GM23338 (cell line): ENCODE measurements around the gene PIGK. TPM values are rescaled to one million over a fixed set of nuclear protein-coding genes. Genes with fewer than 3 reads are reported as not detected.

ENCODE experiments used
- ATAC-seq: fragments of 200-7000 bp; cut with Tn5 transposase; 3 replicates; pipeline ENCODE4 v1.9.1; 2020
- DNase-seq: peaks from one replicate; pipeline ENCODE4 v3.0.0-alpha.2; 2015; ENCODE audit warnings: low spot score
- H2AFZ ChIP-seq: fragments of 200-600 bp; sonication (generic); 2 replicates; pipeline ENCODE4 v1.8.0; 2016; ENCODE audit warnings: antibody characterized with exemption, mild to moderate bottlenecking, moderate library complexity
- H3F3A ChIP-seq: fragments of 200-600 bp; sonication (generic); replicated peaks from 2 replicates; pipeline ENCODE4 v1.8.0; 2017; ENCODE audit warnings: antibody characterized with exemption, mixed run types, low read depth
- H3K27ac ChIP-seq: fragments of 200-600 bp; sonication (generic); 2 replicates; pipeline ENCODE4 v1.6.1; 2016; ENCODE audit warnings: low read depth
- H3K27me3 ChIP-seq: fragments of 200-600 bp; sonication (generic); 2 replicates; pipeline ENCODE4 v1.8.0; 2016; ENCODE audit warnings: mild to moderate bottlenecking, mixed run types, moderate library complexity; ENCODE audit not compliant: insufficient read depth
- H3K36me3 ChIP-seq: fragments of 200-600 bp; sonication (generic); 2 replicates; pipeline ENCODE4 v1.8.0; 2016; ENCODE audit warnings: mild to moderate bottlenecking; ENCODE audit not compliant: insufficient read depth
- H3K4me1 ChIP-seq: fragments of 200-600 bp; sonication (generic); 2 replicates; pipeline ENCODE4 v1.8.0; 2016; ENCODE audit warnings: mild to moderate bottlenecking, moderate library complexity; ENCODE audit not compliant: insufficient read depth
- H3K4me2 ChIP-seq: fragments of 200-600 bp; sonication (generic); 2 replicates; pipeline ENCODE4 v1.7.1; 2017; ENCODE audit warnings: mixed run types
- H3K4me3 ChIP-seq: fragments of 200-600 bp; sonication (generic); 2 replicates; pipeline ENCODE4 v1.6.1; 2016; ENCODE audit warnings: mixed run types
- H3K79me2 ChIP-seq: fragments of 200-600 bp; sonication (generic); replicated peaks from 2 replicates; pipeline ENCODE4 v1.8.0; 2017; ENCODE audit warnings: mild to moderate bottlenecking; ENCODE audit not compliant: insufficient read depth
- H3K9me2 ChIP-seq: fragments of 200-600 bp; sonication (generic); 2 replicates; pipeline ENCODE4 v1.8.0; 2017; ENCODE audit not compliant: insufficient read depth
- H4K20me1 ChIP-seq: fragments of 200-600 bp; sonication (generic); replicated peaks from 2 replicates; pipeline ENCODE4 v1.8.0; 2017; ENCODE audit warnings: mild to moderate bottlenecking; ENCODE audit not compliant: insufficient read depth
- H3K27ac Mint-ChIP-seq: 2 replicates; pipeline ENCODE4 v1.8.0; 2020; ENCODE audit warnings: inconsistent platforms, mild to moderate bottlenecking, moderate library complexity, mixed read lengths
- H3K27me3 Mint-ChIP-seq: 3 replicates; pipeline ENCODE4 v1.8.0; 2022; ENCODE audit warnings: low read depth, mild to moderate bottlenecking, moderate library complexity, mixed read lengths, inconsistent platforms; ENCODE audit not compliant: insufficient read depth, poor library complexity
- H3K36me3 Mint-ChIP-seq: 3 replicates; pipeline ENCODE4 v1.8.0; 2021; ENCODE audit warnings: low read depth, mild to moderate bottlenecking, inconsistent platforms, moderate library complexity, mixed read lengths
- H3K4me1 Mint-ChIP-seq: 3 replicates; pipeline ENCODE4 v1.8.0; 2020; ENCODE audit warnings: mild to moderate bottlenecking, inconsistent platforms, mixed read lengths
- H3K4me3 Mint-ChIP-seq: 3 replicates; pipeline ENCODE4 v1.8.0; 2021; ENCODE audit warnings: moderate library complexity, mild to moderate bottlenecking, inconsistent platforms, mixed read lengths
- H3K9me3 Mint-ChIP-seq: 3 replicates; pipeline ENCODE4 v1.8.0; 2020; ENCODE audit warnings: moderate library complexity, mild to moderate bottlenecking, inconsistent platforms, mixed read lengths
- CREB1 ChIP-seq: fragments of 250-450 bp; sonication (Bioruptor Pico); IDR thresholded peaks from 2 replicates; pipeline ENCODE4 v1.5.0; 2020; ENCODE audit warnings: low read depth, mild to moderate bottlenecking, moderate library complexity
- CTCF ChIP-seq, 2 experiments: fragments of 200-600 bp in 1 of 2; sonication (generic) in 1 of 2; conservative IDR thresholded peaks; 2 replicates each; pipeline versions ENCODE4 v1.5.1 to v1.6.1; 2016 to 2017; ENCODE audit warnings: antibody characterized with exemption in 2 of 2, low read depth in 2 of 2, mild to moderate bottlenecking in 2 of 2, moderate library complexity in 1 of 2
- ETS1 ChIP-seq: IDR thresholded peaks from 2 replicates; pipeline ENCODE4 v1.6.1; 2016; ENCODE audit warnings: antibody characterized with exemption
- EZH2 ChIP-seq: fragments of 200-600 bp; sonication (generic); IDR thresholded peaks from one replicate; pipeline ENCODE4 v1.8.0; 2017; ENCODE audit warnings: antibody characterized with exemption, mild to moderate bottlenecking, low read depth; ENCODE audit not compliant: unreplicated experiment
- JUNB ChIP-seq: IDR thresholded peaks from one replicate; pipeline ENCODE4 v1.6.1; 2016; ENCODE audit warnings: antibody characterized with exemption; ENCODE audit not compliant: unreplicated experiment
- NANOG ChIP-seq: IDR thresholded peaks from 2 replicates; pipeline ENCODE4 v1.6.1; 2016; ENCODE audit warnings: antibody characterized with exemption, borderline replicate concordance
- POLR2AphosphoS5 ChIP-seq: IDR thresholded peaks from 2 replicates; pipeline ENCODE4 v1.6.1; 2016; ENCODE audit warnings: antibody characterized with exemption, low read depth
- STAT1 ChIP-seq: IDR thresholded peaks from one replicate; pipeline ENCODE4 v1.6.1; 2016; ENCODE audit warnings: antibody characterized with exemption; ENCODE audit not compliant: unreplicated experiment
- polyA plus RNA-seq: library from polyadenylated mRNA; unstranded; fragments of >200 nt; fragmentation: Nextera tagmentation; extraction: Ambion mirVana; gene quantifications from 2 replicates; pipeline ENCODE4 v1.2.1, GENCODE V29; 2016
- total RNA-seq: library from RNA; depleted of rRNA; stranded (reverse); fragments of >200 nt; shearing (Covaris generic); gene quantifications from 2 replicates; pipeline ENCODE4 v1.2.3, GENCODE V29; 2014
- TF ChIP-seq, protein P1 (sequence below): IDR thresholded peaks from one replicate; pipeline ENCODE4 v1.6.1; 2018; ENCODE audit warnings: antibody characterized with exemption; ENCODE audit not compliant: unreplicated experiment
- TF ChIP-seq, protein P2 (sequence below): fragments of 250-450 bp; sonication (Bioruptor Pico); IDR thresholded peaks from 2 replicates; pipeline ENCODE4 v1.5.0; 2020; ENCODE audit warnings: mild to moderate bottlenecking, moderate library complexity

Gene PIGK
- total and polyA plus RNA-seq, 2 experiments from 2014 or later: 16.4 to 26.4 TPM

GRCh38 chr1:77200806-77201205 is 18.4 kb downstream of the PIGK start (continued):
- no peak for TF ChIP-seq CREB1
- TF ChIP-seq STAT1: no peak
- no peak for TF ChIP-seq CTCF (conservative IDR thresholded peaks at IDR 0.05; ENCODE audit: low read depth in 2 of 2)
- no peak for TF ChIP-seq POLR2AphosphoS5
- TF ChIP-seq EZH2: no peak

DNA sequence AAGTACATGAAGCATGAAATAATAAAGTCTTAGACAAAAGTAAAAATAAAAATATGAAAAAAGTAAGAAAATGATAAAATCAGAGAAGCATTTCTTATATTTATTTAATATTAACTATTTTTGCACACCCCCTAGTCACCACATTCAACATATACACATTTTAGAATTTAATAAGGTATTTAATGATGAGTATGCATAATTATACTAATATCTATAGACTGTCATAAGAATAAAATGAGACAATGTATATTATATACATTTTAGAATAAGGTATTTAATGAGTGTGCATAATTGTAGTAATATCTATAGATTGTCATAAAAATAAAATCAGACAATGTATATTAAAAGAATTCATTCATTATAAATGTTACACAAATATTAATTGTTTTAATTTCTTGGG is 18.9 kb downstream of the PIGK start:
- ATAC-seq (no peak), DNase-seq (no peak)
- Mint-ChIP-seq H3K27me3 (no peaks in the 10 kb centered on the region), H3K9me3 (peaks cover 9% of the 10 kb centered on the region), H3K27ac (no peak overlapping the region), H3K4me3 (no peak overlapping the region), H3K36me3 (peaks cover 19% of the 10 kb centered on the region), H3K4me1 (no peaks in the 10 kb centered on the region)
- H3K36me3 ChIP-seq: no peaks in the 10 kb centered on the region
- no peaks in the 10 kb centered on the region for H3K79me2 ChIP-seq
- H2AFZ ChIP-seq: no peak overlapping the region
- H3K4me2 ChIP-seq: no peak overlapping the region
- H3K4me1 ChIP-seq: no peaks in the 10 kb centered on the region
- H3F3A ChIP-seq: no peaks in the 10 kb centered on the region
- H3K27ac ChIP-seq: no peak overlapping the region
- no peaks in the 10 kb centered on the region for H3K27me3 ChIP-seq
- no peaks in the 10 kb centered on the region for H4K20me1 ChIP-seq
- no peaks in the 10 kb centered on the region for H3K9me2 ChIP-seq
- no peak overlapping the region for H3K4me3 ChIP-seq
- TF ChIP-seq ETS1 (no peak), NANOG (no peak), STAT1 (no peak), JUNB (no peak), CTCF (conservative IDR thresholded peaks at IDR 0.05; ENCODE audit: low read depth in 2 of 2) (no peak), CREB1 (no peak)
- TF ChIP-seq, protein P1, sequence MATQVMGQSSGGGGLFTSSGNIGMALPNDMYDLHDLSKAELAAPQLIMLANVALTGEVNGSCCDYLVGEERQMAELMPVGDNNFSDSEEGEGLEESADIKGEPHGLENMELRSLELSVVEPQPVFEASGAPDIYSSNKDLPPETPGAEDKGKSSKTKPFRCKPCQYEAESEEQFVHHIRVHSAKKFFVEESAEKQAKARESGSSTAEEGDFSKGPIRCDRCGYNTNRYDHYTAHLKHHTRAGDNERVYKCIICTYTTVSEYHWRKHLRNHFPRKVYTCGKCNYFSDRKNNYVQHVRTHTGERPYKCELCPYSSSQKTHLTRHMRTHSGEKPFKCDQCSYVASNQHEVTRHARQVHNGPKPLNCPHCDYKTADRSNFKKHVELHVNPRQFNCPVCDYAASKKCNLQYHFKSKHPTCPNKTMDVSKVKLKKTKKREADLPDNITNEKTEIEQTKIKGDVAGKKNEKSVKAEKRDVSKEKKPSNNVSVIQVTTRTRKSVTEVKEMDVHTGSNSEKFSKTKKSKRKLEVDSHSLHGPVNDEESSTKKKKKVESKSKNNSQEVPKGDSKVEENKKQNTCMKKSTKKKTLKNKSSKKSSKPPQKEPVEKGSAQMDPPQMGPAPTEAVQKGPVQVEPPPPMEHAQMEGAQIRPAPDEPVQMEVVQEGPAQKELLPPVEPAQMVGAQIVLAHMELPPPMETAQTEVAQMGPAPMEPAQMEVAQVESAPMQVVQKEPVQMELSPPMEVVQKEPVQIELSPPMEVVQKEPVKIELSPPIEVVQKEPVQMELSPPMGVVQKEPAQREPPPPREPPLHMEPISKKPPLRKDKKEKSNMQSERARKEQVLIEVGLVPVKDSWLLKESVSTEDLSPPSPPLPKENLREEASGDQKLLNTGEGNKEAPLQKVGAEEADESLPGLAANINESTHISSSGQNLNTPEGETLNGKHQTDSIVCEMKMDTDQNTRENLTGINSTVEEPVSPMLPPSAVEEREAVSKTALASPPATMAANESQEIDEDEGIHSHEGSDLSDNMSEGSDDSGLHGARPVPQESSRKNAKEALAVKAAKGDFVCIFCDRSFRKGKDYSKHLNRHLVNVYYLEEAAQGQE: no peak
- TF ChIP-seq, protein P2, sequence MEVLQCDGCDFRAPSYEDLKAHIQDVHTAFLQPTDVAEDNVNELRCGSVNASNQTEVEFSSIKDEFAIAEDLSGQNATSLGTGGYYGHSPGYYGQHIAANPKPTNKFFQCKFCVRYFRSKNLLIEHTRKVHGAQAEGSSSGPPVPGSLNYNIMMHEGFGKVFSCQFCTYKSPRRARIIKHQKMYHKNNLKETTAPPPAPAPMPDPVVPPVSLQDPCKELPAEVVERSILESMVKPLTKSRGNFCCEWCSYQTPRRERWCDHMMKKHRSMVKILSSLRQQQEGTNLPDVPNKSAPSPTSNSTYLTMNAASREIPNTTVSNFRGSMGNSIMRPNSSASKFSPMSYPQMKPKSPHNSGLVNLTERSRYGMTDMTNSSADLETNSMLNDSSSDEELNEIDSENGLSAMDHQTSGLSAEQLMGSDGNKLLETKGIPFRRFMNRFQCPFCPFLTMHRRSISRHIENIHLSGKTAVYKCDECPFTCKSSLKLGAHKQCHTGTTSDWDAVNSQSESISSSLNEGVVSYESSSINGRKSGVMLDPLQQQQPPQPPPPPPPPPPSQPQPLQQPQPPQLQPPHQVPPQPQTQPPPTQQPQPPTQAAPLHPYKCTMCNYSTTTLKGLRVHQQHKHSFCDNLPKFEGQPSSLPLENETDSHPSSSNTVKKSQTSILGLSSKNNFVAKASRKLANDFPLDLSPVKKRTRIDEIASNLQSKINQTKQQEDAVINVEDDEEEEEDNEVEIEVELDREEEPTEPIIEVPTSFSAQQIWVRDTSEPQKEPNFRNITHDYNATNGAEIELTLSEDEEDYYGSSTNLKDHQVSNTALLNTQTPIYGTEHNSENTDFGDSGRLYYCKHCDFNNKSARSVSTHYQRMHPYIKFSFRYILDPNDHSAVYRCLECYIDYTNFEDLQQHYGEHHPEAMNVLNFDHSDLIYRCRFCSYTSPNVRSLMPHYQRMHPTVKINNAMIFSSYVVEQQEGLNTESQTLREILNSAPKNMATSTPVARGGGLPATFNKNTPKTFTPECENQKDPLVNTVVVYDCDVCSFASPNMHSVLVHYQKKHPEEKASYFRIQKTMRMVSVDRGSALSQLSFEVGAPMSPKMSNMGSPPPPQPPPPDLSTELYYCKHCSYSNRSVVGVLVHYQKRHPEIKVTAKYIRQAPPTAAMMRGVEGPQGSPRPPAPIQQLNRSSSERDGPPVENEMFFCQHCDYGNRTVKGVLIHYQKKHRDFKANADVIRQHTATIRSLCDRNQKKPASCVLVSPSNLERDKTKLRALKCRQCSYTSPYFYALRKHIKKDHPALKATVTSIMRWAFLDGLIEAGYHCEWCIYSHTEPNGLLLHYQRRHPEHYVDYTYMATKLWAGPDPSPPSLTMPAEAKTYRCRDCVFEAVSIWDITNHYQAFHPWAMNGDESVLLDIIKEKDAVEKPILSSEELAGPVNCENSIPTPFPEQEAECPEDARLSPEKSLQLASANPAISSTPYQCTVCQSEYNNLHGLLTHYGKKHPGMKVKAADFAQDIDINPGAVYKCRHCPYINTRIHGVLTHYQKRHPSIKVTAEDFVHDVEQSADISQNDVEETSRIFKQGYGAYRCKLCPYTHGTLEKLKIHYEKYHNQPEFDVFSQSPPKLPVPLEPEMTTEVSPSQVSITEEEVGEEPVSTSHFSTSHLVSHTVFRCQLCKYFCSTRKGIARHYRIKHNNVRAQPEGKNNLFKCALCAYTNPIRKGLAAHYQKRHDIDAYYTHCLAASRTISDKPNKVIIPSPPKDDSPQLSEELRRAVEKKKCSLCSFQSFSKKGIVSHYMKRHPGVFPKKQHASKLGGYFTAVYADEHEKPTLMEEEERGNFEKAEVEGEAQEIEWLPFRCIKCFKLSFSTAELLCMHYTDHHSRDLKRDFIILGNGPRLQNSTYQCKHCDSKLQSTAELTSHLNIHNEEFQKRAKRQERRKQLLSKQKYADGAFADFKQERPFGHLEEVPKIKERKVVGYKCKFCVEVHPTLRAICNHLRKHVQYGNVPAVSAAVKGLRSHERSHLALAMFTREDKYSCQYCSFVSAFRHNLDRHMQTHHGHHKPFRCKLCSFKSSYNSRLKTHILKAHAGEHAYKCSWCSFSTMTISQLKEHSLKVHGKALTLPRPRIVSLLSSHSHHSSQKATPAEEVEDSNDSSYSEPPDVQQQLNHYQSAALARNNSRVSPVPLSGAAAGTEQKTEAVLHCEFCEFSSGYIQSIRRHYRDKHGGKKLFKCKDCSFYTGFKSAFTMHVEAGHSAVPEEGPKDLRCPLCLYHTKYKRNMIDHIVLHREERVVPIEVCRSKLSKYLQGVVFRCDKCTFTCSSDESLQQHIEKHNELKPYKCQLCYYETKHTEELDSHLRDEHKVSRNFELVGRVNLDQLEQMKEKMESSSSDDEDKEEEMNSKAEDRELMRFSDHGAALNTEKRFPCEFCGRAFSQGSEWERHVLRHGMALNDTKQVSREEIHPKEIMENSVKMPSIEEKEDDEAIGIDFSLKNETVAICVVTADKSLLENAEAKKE: no peak
